ENCODE data around the gene TMEM185B. TPM values are rescaled to one million over a fixed set of nuclear protein-coding genes. Genes with fewer than 3 reads are reported as not detected.

The TMEM185B gene
- total RNA-seq, 1 donor from 2014 or later, result 29.5 TPM

DNA sequence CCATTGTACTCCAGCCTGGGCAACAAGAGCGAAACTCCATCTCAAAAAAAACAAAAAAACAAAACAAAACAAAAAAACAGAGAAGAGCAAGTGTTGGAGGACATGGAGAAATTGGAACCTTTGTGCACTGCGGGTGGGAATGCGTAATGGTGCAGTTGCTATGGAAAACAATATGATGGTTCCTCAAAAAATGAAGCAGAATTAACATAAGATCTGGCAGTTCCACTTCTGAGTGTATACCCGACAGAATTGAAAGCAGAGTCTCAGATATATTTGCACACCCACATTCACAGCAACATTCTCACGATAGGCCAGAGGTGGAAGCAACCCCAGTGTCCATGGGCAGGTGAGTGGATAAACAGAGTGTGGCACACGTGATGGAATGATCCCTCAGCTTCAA lies 18.5 kb upstream of the TMEM185B start:
- no peak for DNase-seq (ENCODE audit: extremely low spot score in 2 of 2)
- Histone ChIP-seq H3K9me3 (no peaks in the 10 kb centered on the region), H3K27me3 (no peaks in the 10 kb centered on the region), H3K27ac (no peak overlapping the region), H3K36me3 (no peaks in the 10 kb centered on the region), H3K4me3 (no peak overlapping the region), H3K4me1 (peaks cover 69% of the 10 kb centered on the region)
- intact Hi-C loops (cut with DNase I), result no loop called here
- TF ChIP-seq, protein P1, sequence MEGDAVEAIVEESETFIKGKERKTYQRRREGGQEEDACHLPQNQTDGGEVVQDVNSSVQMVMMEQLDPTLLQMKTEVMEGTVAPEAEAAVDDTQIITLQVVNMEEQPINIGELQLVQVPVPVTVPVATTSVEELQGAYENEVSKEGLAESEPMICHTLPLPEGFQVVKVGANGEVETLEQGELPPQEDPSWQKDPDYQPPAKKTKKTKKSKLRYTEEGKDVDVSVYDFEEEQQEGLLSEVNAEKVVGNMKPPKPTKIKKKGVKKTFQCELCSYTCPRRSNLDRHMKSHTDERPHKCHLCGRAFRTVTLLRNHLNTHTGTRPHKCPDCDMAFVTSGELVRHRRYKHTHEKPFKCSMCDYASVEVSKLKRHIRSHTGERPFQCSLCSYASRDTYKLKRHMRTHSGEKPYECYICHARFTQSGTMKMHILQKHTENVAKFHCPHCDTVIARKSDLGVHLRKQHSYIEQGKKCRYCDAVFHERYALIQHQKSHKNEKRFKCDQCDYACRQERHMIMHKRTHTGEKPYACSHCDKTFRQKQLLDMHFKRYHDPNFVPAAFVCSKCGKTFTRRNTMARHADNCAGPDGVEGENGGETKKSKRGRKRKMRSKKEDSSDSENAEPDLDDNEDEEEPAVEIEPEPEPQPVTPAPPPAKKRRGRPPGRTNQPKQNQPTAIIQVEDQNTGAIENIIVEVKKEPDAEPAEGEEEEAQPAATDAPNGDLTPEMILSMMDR (IDR thresholded peaks at IDR 0.05), result no peak
- TF ChIP-seq POLR2A (IDR thresholded peaks at IDR 0.05), result no peak
- no peak for TF ChIP-seq POLR2AphosphoS5 (IDR thresholded peaks at IDR 0.05; ENCODE audit: insufficient read depth in 1 of 2, low read depth in 1 of 2)

DNA sequence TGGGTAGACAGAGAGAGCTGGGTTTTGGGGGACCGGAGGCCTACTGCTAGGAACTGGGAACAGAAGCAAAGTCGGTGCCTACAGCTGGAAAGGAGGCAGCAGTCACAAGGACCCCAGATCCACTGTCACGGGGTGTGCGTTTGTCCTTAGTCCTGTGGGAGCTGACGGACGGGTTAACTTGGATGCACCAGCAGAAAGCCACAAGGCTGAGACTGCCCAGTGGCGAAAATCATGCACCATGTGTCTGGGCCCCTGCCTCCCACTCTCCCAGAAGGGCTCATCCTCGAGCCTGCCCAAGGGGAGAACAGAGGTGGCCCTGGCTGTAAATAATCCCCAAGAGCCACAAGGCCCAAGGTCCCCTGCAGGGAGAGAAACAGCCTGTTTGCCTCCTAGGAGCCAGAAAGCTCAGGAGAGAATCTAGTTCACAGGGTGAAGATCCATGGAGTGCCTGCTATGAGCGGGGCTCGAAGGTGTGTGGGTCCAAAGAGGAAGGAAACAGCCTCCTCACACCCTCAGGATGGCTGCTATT lies 17.8 kb upstream of the TMEM185B start:
- Histone ChIP-seq H3K9me3 (no peaks in the 10 kb centered on the region), H3K4me1 (peaks cover 62% of the 10 kb centered on the region), H3K27ac (no peak overlapping the region), H3K36me3 (no peaks in the 10 kb centered on the region), H3K27me3 (no peaks in the 10 kb centered on the region), H3K4me3 (no peak overlapping the region)
- no peak for DNase-seq (ENCODE audit: extremely low spot score in 2 of 2)
- TF ChIP-seq, protein P1 (IDR thresholded peaks at IDR 0.05), result no peak
- TF ChIP-seq POLR2AphosphoS5 (IDR thresholded peaks at IDR 0.05; ENCODE audit: insufficient read depth in 1 of 2, low read depth in 1 of 2) (no peak), POLR2A (IDR thresholded peaks at IDR 0.05) (no peak)
- intact Hi-C loops (cut with DNase I), result no loop called here

DNA sequence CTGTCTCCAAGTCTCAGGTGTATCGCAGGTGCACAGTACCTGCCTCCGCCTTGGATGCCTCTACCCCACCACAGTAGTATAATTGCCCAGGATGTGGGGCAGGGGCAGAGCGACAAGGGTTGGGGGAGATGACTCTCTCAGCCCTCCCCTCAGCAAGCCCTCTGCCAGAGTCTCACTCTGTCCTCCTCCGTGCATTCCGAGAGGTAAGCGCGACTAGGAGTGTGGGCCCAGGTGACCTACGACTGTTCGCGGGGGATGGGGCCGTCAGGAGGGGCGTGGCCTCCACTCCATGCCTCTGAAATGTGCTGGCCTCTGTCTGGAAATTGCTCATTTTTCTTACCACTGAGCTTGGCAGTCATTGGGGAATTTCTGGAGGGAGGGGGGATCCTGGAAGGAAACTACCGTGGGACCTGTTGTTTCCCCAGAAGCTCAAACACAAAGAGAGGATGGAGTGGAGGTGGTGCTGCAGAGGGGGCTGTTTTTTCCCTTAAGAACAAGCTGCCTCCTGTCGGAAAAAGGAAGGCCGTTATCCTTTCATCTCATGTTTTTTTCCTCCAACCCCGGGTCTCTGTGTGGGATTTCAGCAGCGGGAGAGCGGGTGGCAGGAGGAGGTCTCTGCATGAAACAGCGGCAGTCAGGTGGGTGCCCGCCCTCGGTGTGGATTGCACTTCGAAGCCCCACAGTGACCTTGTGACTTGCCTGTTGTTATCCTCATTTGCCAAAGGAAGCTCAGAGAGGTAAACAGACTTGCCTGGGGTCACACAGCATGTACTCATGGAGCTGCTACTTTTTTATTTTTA lies 16.5 kb upstream of the TMEM185B start:
- H3K4me3 ChIP-seq, result no peak overlapping the region
- H3K9me3 ChIP-seq, result no peaks in the 10 kb centered on the region
- no peak for DNase-seq (ENCODE audit: extremely low spot score in 2 of 2)
- TF ChIP-seq POLR2AphosphoS5 (IDR thresholded peaks at IDR 0.05; ENCODE audit: insufficient read depth in 1 of 2, low read depth in 1 of 2), result peak; percentile 25 to 58
- TF ChIP-seq POLR2A (IDR thresholded peaks at IDR 0.05), result no peak
- H3K27ac ChIP-seq, result peak overlapping the region; percentile 55
- H3K4me1 ChIP-seq, result peaks cover 49% of the 10 kb centered on the region
- intact Hi-C loops (cut with DNase I), result no loop called here
- H3K36me3 ChIP-seq, result no peaks in the 10 kb centered on the region
- H3K27me3 ChIP-seq, result no peaks in the 10 kb centered on the region

DNA sequence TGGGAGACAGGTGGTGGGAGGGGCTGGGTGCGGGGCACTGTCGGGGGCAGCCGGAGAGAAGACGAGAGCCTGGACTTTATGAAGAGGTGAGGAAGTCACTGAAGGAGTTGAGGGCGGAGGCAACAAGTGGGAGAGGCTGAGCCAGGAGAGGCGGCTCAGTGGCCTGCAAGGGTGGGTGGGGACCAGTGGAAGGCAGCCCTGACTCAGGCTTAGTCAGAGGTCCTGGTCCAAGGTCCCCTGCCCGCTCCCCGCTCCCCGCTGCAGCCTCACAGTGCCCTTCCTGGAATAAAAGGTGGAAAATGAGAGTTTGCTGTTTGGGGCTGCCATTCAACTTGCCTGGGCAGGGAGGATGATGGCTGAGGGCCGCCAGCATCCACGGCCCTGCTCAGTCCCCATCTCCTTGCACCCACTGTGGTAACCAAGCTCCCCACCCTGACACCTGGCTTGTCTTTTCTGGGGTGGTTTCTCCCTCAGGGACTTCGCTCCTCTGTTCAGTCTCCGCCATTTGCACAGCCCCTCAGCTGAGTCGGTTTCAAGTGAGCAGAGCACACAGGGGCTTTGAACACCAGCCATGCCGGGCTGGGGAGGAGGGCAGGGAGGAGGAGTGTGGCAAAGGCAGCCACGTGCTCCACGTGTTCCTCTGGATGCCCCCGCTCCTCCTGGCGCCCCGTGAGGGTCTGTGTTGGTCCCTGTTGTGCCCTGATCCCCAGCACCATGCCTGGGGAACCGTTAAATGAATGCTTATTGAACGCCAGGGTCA lies 15.7 kb upstream of the TMEM185B start:
- Histone ChIP-seq H3K4me3 (no peak overlapping the region), H3K4me1 (peaks cover 42% of the 10 kb centered on the region), H3K36me3 (no peaks in the 10 kb centered on the region), H3K27me3 (no peaks in the 10 kb centered on the region), H3K27ac (peak overlapping the region; percentile 55), H3K9me3 (no peaks in the 10 kb centered on the region)
- TF ChIP-seq, protein P1 (IDR thresholded peaks at IDR 0.05), result no peak
- peak in 1 of 2 donors; percentile 14 for TF ChIP-seq POLR2AphosphoS5 (IDR thresholded peaks at IDR 0.05; ENCODE audit: insufficient read depth in 1 of 2, low read depth in 1 of 2)
- no peak for DNase-seq (ENCODE audit: extremely low spot score in 2 of 2)
- intact Hi-C loops (cut with DNase I), result no loop called here

DNA sequence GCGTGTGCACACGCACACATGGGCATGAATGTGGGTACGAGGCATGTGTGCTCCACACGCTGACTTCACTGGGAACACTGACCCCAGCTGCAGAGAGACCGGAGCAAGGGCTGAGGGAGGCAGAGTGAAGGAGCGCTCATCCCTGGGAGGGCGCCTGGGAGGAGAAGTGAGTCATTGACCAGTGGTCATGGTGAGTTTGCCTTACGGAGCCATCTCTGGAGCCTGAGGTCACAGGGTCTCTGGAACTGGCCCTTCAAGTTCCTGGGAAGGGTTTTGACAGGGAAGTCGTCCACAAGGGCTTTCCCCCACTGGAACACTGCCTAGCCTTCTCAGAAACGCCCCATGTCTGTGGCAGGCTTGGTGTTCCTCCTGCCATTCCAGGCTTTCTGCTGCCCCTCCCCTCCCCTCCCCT lies 14.3 kb upstream of the TMEM185B start:
- H3K36me3 ChIP-seq, result no peaks in the 10 kb centered on the region
- no peaks in the 10 kb centered on the region for H3K9me3 ChIP-seq
- DNase-seq (ENCODE audit: extremely low spot score in 2 of 2), result no peak
- peaks cover 43% of the 10 kb centered on the region for H3K4me1 ChIP-seq
- no peak overlapping the region for H3K4me3 ChIP-seq
- no peak overlapping the region for H3K27ac ChIP-seq
- intact Hi-C loops (cut with DNase I), result no loop called here
- TF ChIP-seq, protein P1 (IDR thresholded peaks at IDR 0.05), result no peak
- TF ChIP-seq POLR2A (IDR thresholded peaks at IDR 0.05), result no peak
- TF ChIP-seq POLR2AphosphoS5 (IDR thresholded peaks at IDR 0.05; ENCODE audit: insufficient read depth in 1 of 2, low read depth in 1 of 2), result no peak
- H3K27me3 ChIP-seq, result no peaks in the 10 kb centered on the region
